ENCODE results near the gene SATL1.
"Not testable (repeated sequence)": the region's sequence is repeated elsewhere in the genome, so short reads cannot be mapped to it uniquely, and the experiment has no call there.

Gene SATL1, protein sequence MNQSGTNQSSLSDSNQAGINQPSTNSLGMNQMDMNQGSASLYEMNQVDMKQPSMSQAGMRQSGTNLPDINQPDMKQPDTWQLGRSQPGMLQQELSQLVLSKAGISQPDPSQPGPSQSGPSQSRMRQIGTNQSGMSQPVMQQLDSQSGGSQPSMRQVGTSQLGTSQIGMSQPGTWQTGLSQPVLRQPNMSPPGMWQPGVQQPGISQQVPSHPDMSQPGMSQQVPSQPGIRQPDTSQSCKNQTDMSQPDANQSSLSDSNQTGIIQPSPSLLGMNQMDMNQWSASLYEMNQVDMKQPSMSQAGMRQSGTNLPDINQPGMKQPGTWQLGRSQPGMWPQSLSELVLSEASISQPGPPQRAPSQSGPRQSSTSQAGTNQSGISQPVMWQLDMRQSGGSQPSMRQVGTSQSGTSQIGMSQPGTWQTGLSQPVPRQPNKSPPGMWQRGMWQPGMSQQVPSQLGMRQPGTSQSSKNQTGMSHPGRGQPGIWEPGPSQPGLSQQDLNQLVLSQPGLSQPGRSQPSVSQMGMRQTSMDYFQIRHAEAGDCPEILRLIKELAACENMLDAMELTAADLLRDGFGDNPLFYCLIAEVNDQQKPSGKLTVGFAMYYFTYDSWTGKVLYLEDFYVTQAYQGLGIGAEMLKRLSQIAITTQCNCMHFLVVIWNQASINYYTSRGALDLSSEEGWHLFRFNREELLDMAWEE

DNA sequence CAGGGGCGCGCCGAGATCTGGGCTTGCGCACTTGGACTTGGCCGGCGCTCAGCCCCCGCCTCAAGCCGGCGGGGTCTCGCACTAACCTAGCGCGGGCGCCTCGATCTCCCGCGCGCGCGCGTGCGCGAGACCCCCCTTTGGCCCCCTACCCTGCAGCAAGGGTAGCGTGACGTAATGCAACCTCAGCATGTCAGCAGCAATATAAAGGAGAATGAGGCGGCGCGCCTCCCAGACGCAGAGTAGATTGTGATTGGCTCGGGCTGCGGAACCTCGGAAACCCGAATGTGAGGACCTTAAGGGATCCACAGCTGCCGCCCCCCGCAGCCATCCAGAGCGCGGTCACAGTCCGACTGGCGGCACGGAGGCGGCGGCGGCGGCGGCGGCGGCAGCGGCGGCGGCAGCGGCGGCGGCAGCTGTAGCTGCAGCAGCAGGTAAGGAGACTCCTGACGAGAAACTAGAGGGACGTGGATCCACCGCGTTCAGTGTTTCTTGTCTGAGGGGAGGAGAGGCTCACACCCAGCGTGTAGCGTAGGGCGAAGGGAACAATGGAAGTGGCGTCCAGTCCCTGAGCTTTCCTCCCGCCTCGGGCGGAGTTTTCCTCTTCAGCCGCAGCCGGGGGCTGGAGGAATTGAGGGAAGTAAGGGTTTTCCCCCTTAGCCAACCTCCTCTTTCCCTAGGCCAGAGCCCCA, at the start of gene SATL1, which contains the start of gene ZNF711:
TSS of gene SATL1 (minus strand) at position 19 of the 689 bp plus-strand sequence. CDS start 134,811 bp downstream, outside the sequence.
TSS of gene ZNF711 (plus strand) at position 231 of the 689 bp plus-strand sequence. CDS start 3,582 bp downstream, outside the sequence.
- DNase-seq: peak; percentile 62 to 86

DNA sequence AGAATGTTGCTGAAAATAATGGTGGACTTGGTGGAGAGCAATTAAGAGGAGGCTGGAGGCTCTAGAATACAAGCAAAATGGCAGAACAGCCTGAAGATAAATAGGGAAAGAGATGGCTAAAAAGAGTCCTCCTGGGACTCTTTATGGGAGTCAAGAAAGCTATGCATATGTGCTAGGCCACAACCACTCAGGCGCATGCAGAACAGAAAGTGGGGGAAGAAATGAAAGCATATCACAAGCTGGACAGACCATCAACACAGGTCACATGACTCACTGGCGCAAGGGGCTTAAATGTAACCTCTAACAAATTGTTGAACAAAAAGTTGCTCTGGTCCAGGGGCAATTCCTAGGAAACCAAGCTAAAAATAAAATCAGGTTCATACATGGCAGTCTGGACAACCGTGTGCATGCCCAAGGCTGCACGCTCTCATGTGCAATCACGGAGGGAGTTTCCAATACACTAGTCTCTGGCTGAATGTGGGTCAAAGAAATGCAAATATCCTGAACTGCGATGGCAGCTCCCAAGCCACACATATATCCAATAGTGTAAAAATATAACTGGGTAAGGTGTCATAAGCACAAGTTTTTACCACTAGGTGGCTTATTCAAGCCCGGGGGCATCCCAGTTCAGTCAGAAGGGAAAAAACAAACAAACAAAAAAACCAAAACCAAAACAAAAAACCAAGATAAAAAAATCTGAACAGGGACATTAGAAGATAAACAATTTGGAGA, 45.6 kb upstream of the SATL1 start:
- no peak for DNase-seq

DNA sequence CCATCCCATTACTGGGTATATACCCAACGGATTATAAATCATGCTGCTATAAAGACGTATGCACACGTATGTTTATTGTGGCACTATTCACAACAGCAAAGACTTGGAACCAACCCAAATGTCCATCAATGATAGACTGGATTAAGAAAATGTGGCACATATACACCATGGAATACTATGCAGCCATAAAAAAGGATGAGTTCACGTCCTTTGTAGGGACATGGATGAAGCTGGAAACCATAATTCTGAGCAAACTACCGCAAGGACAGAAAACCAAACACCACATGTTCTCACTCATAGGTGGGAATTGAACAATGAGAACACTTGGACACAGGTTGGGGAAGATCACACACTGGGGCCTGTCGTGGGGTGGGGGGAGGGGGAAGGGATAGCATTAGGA, 41.7 kb upstream of the SATL1 start:
- not testable (repeated sequence) for DNase-seq

DNA sequence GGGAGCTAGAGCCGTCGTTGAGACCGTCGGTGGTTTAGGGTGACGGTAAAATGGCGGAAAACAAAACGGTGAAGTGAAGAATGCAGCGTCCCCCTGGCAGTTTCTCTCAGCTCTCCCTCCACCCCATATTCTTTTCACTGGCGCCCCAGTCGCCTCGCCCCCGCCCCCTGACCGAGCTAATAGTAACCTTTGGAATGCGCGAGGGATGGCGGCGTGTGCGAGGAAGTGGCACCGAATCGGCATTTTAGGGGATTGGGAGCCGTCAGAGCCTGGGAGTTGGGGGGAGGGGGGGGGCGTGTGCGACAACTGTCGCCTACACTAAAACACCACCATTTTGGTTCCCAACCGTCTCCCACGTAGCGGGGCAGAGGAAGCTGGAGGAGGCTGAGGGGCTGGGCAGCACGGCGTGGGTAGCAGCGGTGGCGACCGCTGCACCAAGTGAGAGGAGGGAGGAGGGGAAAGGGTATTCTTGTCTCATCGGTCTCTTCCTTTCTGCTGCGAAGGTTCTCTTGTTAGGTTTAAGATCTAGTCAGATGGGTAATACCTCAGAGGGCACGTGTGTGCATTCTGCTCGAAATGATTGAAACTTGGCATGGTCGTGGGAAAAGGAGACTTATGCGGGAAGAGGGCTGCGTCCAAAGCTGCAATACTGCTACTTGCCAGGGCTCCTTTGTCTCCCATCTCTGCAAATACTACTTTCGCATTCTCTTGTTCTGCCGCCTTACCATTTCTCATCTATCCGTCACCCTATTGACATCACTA, 1.1 kb upstream of the SATL1 start:
- peak in 1 of 2 experiments; percentile 6 for DNase-seq

DNA sequence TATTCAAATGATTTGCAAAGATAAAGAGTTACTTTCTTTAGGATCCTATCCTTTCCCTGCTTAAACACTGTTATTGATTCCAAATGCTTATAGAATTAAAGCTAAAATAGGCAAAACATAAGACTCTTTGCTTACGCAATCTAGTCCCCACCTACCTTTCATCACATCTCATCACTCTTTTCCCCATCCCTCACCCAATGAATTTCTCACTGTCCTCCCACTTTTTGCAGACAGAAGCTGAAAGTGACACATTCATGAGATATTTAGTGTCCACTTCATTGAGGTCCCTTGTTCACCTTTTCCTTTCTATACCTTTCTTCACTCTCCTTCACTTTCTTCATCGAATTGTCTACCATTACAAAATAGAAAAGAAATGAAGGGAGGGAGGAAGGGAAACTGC, 424 bp downstream of the SATL1 start:
- DNase-seq: peak in 1 of 2 experiments; percentile 5

DNA sequence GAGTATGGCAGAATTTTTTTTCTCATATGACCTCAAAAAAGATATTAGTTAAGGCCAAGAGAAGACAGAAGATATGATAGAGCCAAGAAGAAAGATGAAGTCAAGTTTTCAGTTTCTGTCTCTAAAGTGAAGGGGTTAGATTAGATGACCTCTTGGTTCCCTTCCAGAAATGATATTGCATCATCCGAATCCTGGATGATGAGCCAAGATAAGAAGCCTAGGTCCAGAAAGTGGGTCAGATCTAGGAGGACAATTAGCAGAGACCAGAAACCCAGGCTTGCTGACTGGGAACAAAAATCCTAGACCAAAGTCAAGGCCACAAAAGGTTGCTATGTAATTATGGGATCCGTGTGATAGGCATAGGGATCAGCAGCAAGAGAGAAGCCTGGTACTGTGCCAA, 20.2 kb downstream of the SATL1 start:
- no peak for DNase-seq

DNA sequence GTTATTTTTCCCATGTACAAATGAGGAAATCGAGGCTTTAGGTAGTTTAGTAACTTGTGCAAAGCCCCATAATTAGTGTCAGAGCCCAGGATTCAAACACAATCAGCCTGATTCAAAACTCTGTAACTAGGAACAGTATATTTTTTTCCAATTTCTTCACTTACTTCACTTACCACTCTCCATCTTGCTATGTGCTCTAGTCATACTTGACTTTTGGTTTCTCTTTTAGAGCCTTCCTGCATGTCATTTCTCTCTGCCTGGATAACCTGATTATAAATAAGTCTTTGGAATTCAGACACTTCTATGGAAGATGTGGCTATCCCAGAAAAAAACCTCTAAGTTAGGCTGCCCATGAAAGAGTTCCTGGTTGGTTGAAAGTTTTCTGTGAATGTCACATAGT, 22.2 kb downstream of the SATL1 start:
- no peak for DNase-seq

DNA sequence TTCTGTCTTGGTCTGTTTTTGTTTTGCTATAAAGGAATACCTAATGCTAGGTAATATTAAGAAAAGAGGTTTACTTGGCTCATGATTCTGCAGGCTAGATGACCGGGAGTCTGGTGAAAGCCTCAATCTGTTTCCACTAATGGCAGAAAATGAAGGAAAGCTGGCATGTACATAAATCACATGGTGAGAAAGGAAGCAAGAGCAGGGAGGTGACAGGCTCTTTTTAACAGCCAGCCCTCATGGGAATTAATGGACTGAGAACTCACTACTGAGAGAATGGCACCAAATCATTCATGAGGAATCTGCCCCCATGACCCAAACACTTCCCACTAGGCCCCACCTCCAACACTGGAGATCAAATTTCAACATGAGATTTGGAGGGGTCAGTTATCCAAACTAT, 27.6 kb downstream of the SATL1 start:
- DNase-seq: no peak

DNA sequence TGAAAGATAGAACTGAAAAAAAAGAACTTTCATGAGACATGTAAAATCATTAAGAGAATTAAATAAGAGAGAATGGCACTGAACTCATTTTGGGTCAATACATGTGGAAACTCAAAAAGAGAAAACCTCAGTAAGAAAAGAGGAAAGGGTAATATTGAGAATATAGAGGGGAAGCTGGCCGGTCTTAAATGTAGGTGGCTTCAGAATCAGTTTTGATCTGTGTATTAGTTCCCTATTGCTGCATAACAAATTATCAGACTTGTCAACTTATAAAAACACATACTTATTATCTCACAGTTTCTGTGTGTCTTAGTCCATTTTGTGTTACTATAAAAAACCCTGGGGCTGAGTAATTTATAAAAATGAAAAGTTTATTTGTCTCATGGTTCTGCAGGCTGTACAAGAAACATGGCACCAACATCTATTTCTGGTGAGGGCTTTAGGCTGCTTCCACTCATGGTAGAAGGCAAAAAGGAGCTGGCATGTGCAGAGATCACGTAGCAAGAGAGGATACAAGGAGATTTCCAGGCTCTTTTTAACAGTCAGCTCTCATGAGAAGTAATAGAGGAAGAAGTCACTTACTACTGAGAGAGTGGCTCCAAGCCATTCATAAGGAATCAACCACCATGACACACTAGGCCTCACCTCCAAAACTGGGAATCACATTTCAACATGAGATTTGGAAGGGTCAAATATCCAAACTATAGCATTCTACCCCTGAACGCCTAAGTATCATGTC, 29.6 kb downstream of the SATL1 start:
- DNase-seq: no peak

DNA sequence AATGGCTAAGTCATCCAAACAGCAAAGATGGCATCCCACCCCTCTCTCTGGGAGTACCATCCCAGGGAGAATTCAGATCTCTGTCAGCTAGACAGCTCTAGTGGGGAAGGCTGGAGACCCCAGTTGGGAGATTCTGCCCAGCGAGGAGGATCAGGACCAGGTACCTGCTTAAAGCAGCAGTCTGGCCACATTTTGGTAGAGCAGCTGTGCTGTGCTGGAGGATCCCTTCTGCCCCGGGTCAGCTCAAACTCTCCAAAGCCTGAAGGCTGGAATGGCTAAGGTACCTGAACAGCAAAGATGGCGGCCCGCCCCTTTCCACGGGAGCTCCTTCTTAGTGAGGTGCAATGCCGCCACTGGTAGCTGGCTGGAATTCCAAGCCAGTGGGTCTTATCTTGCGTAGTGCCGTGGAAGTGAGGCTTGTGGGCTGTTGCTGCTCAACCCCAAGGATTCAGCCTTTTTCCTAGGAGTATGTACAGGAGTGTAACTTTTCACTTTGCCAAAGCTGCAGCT, 40.1 kb downstream of the SATL1 start:
- no peak for DNase-seq

DNA sequence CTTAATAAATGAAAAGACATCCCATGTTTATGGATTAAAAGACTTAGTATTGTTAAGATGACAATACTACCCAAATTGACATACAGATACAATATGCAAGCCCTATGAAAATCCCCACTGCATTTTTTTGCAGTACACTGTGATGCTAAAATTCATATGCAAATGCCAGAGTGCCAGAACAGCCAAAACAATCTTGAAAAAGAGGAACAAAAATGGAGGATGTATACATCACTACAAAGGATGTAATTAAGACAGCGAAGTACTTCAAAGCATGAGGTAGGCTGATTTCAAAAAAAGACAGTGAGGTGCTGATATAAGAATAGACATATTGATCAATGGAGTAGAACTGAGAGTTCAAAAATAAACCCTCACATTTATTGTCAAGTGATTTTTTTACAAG, 47.3 kb downstream of the SATL1 start:
- no peak for DNase-seq

DNA sequence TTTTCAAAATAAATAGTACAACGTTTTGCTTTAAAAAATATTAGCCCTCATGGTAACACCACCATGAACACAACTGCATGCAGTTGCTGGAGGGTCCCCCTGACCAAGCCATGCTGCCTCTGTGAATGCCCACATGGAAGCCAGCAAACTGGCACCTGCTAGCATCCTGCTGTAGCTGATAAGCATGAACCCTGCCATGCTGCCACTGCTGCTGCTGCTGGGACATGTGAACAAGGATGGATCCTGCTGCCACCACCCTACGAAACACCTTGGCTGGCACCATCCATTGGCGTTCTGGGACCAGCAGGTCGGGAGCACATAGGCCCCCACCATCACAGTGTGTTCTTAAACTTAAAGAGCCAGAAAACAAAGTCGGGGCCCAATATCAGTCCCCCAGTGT, 83.9 kb downstream of the SATL1 start:
- DNase-seq: no peak

DNA sequence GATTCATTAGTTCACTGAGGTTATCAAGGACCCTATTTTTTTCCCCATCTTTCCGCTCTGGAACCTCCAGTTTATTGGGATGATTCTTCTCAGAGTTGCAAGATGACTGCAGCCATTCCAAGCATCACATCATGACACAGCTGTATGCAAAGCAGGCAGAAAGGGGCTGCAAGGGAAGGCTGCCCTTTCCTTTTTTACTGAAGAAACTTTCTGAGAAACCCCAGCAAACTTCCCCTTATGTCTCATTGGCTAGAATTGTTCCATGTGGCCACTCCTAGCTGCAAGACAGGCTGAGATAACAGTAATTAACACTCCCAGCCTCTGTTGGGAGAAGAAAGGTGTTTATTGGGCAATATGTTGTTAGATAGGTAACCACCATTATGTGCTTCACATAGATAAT, 102.6 kb downstream of the SATL1 start:
- no peak for DNase-seq

DNA sequence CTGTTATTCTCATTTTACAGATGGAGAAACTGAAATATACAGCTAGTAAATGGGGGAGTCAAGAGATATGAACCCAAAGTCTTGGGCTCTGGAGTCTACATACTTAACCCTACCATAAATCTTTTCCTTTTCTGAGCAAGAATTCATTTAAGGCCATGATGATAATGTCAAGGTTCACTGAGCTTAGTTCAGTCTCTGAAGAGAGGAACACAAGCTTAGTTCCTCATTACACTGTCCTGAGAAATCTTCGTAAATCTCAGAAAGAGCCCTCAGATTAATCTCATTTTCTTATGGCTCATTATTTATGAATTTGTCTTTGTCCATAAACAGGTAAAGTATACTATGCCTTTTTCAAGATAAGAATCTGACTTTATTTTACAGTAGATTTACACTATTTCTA, 104.2 kb downstream of the SATL1 start:
- DNase-seq: no peak

DNA sequence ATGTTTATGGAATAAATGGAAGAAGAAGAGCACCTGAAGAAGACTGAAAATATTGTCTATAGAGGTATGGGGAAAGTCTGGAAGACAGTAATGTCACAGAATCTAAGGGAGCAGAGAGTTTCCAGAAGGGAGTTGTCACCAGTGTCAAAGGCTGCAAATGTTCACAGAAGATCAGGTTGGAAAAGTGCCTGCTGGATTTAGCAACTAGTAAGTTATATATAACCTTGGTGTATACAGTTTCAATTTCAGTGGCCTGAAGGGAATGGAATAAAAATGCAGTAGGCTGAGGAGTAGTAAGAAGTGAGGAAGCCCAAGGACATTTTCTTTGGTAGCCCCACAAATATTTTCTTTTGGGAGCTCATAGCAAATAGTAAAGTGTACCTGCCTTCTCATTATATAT, 107.2 kb downstream of the SATL1 start:
- DNase-seq: no peak

DNA sequence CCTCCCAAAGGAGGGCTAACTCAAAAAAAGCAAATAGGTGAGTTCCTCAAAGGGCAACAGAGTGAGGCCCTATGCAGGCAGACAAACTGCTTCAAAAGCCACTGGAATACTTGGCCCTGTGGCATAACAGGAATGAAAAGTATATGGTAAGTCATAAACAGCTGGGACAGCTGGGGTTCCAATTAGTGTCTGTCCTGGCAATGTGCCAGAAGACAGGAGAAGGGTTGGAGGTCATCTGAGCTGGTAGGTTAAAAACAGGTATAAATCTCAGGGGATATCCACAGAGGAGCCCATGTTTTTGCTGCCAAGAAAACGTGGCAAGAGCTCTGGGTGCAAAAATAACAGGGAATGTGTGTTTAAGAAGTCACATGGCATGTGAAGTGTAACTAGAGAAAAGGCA, 128.3 kb downstream of the SATL1 start:
- no peak for DNase-seq

DNA sequence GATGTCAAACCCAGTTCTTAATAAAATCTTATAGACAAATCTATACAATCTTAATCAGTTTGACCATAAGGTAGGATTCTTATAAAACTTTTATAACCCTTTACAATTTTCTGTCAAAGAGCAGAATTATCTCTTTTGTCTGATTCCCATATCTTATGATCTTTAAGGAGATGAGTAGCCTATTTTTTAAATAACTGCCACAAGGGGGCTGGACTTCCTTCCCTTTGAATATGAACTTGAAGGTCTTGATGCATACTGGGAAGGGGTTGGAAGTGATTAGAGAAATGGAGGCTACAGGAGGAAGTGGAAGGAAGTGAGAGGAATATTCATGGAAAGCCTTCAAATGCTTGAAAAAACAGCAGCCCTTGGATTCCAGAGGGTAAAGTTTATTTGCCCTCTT, 128.8 kb downstream of the SATL1 start:
- no peak for DNase-seq

DNA sequence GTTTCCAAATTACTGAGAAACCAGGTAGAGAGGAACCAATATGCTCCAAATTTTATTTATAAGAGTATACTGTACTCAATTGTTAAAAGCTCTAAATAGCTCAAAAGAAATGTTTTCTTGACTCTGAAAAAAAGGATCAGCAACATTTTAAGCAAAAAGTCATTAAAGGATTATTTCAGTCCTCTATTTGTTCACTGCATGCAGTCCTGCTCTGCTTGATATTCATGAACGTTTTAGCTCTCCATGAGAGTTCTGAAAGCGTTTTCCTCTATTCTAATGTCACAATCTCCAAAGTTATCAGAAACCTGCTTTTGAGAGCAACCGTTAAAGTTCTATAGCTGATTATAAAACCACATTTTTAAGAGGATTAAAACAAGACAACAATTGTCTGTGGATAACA, 129.4 kb downstream of the SATL1 start:
- DNase-seq: no peak

DNA sequence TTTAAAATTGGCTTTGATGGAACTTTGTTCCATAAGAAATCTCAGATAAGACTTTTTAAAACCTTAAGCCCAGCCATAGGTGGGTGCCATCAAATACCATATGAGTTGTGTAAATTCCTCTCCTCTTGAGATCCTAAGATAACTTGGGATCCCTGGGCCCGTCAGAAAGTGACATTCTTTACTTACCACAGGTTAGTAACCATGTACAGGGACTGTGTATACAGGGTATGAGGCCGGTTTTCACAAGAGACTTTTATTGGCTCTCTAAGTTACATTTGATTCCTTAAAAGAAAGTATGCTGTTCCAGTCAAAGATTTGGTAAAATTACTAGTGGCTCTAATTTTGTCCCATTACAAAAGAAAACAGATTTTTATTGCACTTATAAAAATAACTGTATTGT, 129.8 kb downstream of the SATL1 start:
- DNase-seq: no peak

DNA sequence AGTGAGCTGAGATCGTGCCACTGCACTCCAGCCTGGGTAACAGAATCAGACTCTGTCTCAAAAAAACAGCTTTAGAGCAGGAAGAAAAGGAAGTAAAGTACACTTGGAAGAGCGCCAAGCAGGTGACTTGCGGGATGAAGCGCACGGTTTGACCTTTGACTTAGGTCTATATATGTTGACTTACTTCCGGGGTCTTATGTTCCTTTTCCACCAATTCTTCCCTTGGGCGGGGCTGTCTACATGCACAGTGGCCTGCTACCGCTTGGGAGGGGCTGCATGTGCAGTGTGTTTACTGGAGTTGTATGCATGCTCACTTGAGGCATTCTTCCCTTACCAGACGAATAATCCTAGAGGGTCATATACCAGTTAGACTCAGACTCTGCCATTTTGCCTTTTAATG, 131.3 kb downstream of the SATL1 start:
- DNase-seq: no peak

DNA sequence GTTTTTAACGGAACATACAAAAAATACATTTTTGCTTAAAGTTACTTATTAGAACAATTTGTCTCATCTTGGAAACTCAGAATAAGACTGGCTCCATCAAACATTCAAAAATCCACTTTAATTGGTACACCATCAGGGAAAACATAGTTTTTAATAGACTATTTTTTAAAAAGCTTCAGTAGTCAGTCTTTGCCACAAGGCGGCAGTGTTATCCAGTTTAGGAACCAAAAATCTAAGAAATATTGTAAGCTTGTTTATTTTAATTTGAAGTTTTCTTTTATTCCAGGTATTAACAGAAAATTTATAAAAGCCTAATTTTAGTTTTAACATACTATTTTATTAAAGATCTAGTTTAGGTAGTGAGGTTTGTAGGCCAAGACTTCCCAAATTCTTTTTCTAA, 132.2 kb downstream of the SATL1 start:
- DNase-seq: peak in 1 of 2 experiments; percentile 20
